Colonic mucosa (tissue), 4 donors: ENCODE data around the gene GUCY2C. TPM values are rescaled to one million over a fixed set of nuclear protein-coding genes. Genes with fewer than 3 reads are reported as not detected.

ENCODE experiments used
- DNase-seq: peaks from one replicate; pipeline ENCODE4 v3.0.0-alpha.2; 2020
- H3K27ac ChIP-seq: fragments of 200-600 bp; one replicate; pipeline ENCODE4 v1.8.0; 2021
- H3K27me3 ChIP-seq: fragments of 200-600 bp; one replicate; pipeline ENCODE4 v1.8.0; 2021
- H3K36me3 ChIP-seq: fragments of 200-600 bp; one replicate; pipeline ENCODE4 v1.8.0; 2021
- H3K4me1 ChIP-seq: fragments of 200-600 bp; one replicate; pipeline ENCODE4 v1.8.0; 2021; ENCODE audit warnings: mild to moderate bottlenecking
- H3K4me3 ChIP-seq: fragments of 200-600 bp; one replicate; pipeline ENCODE4 v1.8.0; 2021
- H3K9ac ChIP-seq, 2 donors: one replicate each; pipeline ENCODE4 v1.7.0; 2013; ENCODE audit warnings: control low read depth in 2 of 2, low read depth in 2 of 2, low read length in 2 of 2
- H3K9me3 ChIP-seq: fragments of 200-600 bp; one replicate; pipeline ENCODE4 v1.8.0; 2021
- intact Hi-C: fragments of 100-400 bp; cut with DNase I; formaldehyde crosslinking; loops from one replicate; pipeline ENCODE4 v1.14.1; 2022
- total RNA-seq, 2 donors: library from RNA; stranded (reverse); fragmentation: NEBNext Ultra II Directional in 1 of 2; extraction: Animal tissue kit (Norgen Biotek cat#: 25700) in 1 of 2; gene quantifications; one replicate each; pipeline ENCODE4 v1.2.1, GENCODE V29; 2021
- TF ChIP-seq, protein P1 (sequence below): fragments of 200-600 bp; IDR thresholded peaks from one replicate; pipeline ENCODE4 v1.8.0; 2022; ENCODE audit warnings: antibody characterized with exemption, mild to moderate bottlenecking
- donor health status: healthy.
- donor health status: DM: no; HTN: no; CAD: no.
- donor health status: DM: no; HTN: no; CAD: no.

The GUCY2C gene
- total RNA-seq, 2 donors from 2014 or later: 52.2 to 74.6 TPM

DNA sequence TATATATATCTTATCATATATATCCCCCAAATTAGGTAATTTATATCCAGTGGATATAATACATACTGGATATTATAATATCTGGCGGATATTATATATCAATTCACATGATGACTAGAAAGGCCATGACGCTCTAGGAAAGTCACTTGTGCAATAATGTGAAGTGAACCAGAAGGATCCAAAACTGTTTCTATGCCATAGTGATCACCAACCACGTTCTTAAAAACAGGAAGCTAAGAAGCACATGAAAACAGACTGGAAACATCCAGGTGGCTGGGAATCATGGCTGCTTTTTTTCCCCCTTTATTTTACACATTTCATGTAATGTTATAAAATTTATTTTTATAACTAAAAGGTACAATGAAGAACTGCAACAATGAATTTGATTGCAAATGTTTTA is 1.4 kb downstream of the GUCY2C start:
- Histone ChIP-seq H3K36me3 (no peaks in the 10 kb centered on the region), H3K4me3 (peak overlapping the region; percentile 40), H3K27ac (peak overlapping the region; percentile 89), H3K9me3 (no peaks in the 10 kb centered on the region), H3K9ac (peak overlapping the region in 1 of 2 donors; percentile 70), H3K27me3 (no peaks in the 10 kb centered on the region), H3K4me1 (no peaks in the 10 kb centered on the region)
- no peak for DNase-seq
- TF ChIP-seq, protein P1, sequence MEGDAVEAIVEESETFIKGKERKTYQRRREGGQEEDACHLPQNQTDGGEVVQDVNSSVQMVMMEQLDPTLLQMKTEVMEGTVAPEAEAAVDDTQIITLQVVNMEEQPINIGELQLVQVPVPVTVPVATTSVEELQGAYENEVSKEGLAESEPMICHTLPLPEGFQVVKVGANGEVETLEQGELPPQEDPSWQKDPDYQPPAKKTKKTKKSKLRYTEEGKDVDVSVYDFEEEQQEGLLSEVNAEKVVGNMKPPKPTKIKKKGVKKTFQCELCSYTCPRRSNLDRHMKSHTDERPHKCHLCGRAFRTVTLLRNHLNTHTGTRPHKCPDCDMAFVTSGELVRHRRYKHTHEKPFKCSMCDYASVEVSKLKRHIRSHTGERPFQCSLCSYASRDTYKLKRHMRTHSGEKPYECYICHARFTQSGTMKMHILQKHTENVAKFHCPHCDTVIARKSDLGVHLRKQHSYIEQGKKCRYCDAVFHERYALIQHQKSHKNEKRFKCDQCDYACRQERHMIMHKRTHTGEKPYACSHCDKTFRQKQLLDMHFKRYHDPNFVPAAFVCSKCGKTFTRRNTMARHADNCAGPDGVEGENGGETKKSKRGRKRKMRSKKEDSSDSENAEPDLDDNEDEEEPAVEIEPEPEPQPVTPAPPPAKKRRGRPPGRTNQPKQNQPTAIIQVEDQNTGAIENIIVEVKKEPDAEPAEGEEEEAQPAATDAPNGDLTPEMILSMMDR: no peak
- intact Hi-C loops: no loop called here

GRCh38 chr12:14694145-14694714 is 2.2 kb downstream of the GUCY2C start:
- intact Hi-C loops: no loop called here
- H3K4me1 ChIP-seq: no peaks in the 10 kb centered on the region
- TF ChIP-seq, protein P1: no peak
- peak overlapping the region in 1 of 2 donors; percentile 70 for H3K9ac ChIP-seq
- H3K4me3 ChIP-seq: peak overlapping the region; percentile 40
- H3K27ac ChIP-seq: no peak overlapping the region
- no peaks in the 10 kb centered on the region for H3K9me3 ChIP-seq
- no peak for DNase-seq
- no peaks in the 10 kb centered on the region for H3K27me3 ChIP-seq
- H3K36me3 ChIP-seq: no peaks in the 10 kb centered on the region

- Histone ChIP-seq H3K9me3 (no peaks in the 10 kb centered on the region), H3K4me1 (no peaks in the 10 kb centered on the region), H3K27ac (no peak overlapping the region), H3K36me3 (no peaks in the 10 kb centered on the region), H3K4me3 (no peak overlapping the region), H3K27me3 (no peaks in the 10 kb centered on the region), H3K9ac (no peak overlapping the region)
- intact Hi-C loops: no loop called here
- no peak for DNase-seq
- TF ChIP-seq, protein P1: no peak
Observed at GRCh38 chr12:14693116-14693515, 3.3 kb downstream of the GUCY2C start.

DNA sequence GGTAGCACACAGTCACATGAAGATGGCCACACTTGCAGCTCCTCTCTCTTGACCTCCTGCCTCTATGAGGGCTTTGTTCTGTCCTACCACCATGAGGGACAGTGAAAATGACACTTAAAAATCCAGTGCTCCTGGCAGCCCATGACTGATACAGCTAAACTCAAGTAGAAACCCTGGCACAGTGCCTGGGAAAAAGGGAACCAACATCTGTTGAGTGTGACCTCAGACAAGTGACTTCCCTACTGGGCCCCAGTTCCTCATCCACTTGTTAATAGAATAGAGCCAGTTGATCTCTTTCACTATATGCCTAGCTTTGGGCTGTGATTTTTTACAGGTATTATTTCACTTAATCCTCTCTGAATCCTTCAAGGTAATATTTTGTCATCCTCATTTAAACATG is 4.8 kb downstream of the GUCY2C start:
- H3K9me3 ChIP-seq: no peaks in the 10 kb centered on the region
- H3K27ac ChIP-seq: no peak overlapping the region
- intact Hi-C loops: no loop called here
- no peaks in the 10 kb centered on the region for H3K4me1 ChIP-seq
- H3K4me3 ChIP-seq: no peak overlapping the region
- peak; percentile 44 for DNase-seq
- TF ChIP-seq, protein P1: no peak
- no peak overlapping the region for H3K9ac ChIP-seq
- H3K36me3 ChIP-seq: no peaks in the 10 kb centered on the region
- no peaks in the 10 kb centered on the region for H3K27me3 ChIP-seq

DNA sequence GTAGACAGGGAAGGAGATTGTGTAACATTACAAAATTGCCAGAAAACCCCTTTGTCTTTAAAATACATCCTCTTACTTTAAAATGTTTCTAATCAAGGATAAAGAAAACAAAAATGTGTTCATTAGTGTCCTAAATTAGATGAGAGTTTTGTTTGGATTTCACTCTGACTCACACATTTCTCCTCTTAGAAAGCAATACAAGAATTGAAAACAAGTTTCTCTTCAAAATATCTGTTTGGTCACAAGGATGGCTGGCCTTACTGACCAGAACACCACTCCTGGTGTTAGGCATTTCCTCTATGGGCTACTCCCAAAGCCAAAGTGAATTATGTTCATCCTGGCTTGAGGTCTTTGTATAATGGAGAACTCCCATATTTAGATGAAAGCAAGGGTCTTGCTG is 6.4 kb downstream of the GUCY2C start:
- Histone ChIP-seq H3K9me3 (no peaks in the 10 kb centered on the region), H3K4me1 (no peaks in the 10 kb centered on the region), H3K9ac (no peak overlapping the region), H3K27ac (no peak overlapping the region), H3K27me3 (no peaks in the 10 kb centered on the region), H3K4me3 (no peak overlapping the region), H3K36me3 (no peaks in the 10 kb centered on the region)
- TF ChIP-seq, protein P1: no peak
- intact Hi-C loops: no loop called here
- no peak for DNase-seq
